Epithelial cell of proximal tubule (primary cell): ENCODE results near the gene HTRA2. TPM values are rescaled to one million over a fixed set of nuclear protein-coding genes. Genes with fewer than 3 reads are reported as not detected.

Experiments used
- DNase-seq: peaks from one replicate; pipeline ENCODE4 v3.0.0-alpha.2; 2011; ENCODE audit warnings: low read depth
- H3K4me3 ChIP-seq: 2 replicates; pipeline ENCODE4 v1.5.1; 2011; ENCODE audit warnings: low read depth, mild to moderate bottlenecking, low read length
- CTCF ChIP-seq: conservative IDR thresholded peaks from 2 replicates; pipeline ENCODE4 v1.5.1; 2012; ENCODE audit warnings: low read depth, mild to moderate bottlenecking, low read length
- total RNA-seq: library from RNA; depleted of rRNA; stranded (reverse); fragments of >200 nt; gene quantifications from 2 replicates; pipeline ENCODE4 v1.2.3, GENCODE V29; 2015

Gene HTRA2
- total RNA-seq, 1 donor from 2014 or later = 25.1 TPM

- H3K4me3 ChIP-seq = peak overlapping the region; percentile 47
- no peak for DNase-seq
- no peak for TF ChIP-seq CTCF
These were observed 31.8 kb upstream of the HTRA2 start for GRCh38 chr2:74497777-74498499.

DNA sequence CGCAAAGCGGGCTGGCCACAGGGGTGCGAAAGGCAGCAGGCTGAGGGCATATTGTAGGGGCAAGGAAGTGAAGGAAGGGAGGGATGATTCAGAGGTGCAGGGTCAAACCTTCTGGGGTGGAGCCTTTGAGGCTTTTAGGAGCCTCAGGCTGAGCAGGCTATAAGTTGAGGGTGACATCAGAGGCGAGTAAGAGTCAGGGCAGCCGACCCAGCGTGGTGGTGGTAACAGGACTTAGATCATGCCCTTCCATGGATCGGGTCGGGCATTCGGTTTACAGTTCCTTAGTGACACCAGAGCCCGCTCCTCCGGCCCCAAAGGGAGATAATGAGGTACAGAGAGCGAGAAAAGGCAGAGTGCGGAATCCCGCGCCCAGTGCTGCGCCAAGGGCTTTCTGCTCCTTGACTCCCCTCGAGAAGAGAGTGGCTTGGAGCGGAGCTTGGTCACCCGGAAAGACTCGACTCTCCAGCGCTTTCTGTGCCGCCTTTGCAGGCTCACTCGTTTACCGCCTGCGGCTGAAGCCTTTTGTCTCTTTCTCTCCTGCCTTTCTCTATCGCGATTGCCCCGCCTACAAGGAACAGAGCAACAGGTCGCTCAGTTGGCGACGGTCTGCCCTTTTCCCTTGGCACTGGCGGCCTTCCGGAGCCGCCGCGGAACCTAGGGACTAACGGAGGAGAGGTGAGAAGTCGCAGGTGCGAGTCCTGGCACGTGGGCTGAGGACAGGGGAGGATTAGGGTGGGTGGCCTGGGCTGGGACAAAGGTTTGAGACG is 31.1 kb upstream of the HTRA2 start:
- H3K4me3 ChIP-seq = peak overlapping the region; percentile 47
- no peak for TF ChIP-seq CTCF
- no peak for DNase-seq

DNA sequence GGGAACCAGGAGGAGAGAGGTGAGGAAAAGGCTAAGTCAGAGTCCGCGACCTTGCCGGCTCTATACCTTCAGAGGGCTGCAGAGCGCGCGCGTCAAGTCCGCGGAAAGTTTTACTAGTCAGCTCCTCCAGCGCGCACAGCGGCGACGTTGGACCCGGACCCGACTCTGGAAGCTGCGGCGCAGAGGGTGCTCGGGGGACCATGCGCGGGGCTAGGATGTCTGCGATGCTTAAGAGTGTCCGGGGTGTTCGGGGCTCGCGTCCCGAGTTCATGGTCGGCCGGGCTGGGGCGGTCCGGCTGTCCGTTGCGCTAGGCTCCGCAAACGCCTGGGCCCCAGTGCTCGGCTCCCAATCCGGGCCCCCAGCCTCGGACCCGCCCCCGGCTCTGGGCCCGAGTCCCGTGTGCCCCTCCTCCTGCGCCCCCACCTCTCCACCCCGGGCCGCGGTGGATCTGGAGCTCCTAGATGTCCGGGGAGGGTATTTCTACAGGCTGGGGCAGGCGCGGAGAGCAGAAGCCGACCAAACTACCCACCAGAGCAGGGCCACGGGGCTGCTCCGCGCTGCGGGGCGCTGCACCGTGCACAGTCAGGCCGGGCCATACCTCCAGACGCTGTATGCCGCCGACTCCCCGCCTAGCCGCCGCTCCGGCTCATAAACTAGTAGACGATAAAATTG is 30.3 kb upstream of the HTRA2 start, which contains the start of gene LBX2:
TSS of gene LBX2 (minus strand) at position 337 of the 673 bp plus-strand sequence. CDS start at position 271, 66 bp downstream.
- no peak for DNase-seq
- H3K4me3 ChIP-seq = peak within 1 kb of the TSS; percentile 47
- no peak for TF ChIP-seq CTCF

DNA sequence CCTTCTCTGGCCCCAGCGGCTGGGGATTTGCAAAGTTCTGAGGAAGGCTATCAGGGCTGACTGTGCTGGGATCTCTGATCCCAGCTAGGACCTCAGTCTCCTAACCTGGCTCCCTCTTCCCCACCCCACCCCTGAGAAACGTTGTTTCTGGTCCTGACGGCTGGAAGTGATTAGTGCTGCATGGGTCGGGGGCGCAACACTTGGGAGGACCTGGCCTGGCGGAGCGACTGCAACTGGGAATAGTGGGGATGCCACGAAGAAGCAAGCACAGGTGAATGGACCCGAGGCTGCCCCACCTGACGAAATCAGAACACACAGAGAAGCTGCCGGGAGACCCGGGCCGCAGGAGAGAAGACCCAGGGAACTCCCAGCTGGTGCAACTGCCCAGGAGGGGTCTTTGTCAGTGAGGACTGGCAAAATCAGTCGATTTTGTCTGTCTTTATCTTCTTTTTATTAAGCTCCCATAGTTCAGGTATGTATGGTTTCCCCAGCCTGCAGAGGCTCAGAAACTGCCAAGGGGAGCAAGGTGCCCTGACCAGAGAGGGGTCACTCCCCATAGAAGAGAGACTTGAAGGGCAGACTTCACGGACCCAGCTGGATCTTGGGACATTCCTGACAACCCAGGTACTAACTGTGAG is 29.7 kb upstream of the HTRA2 start:
- no peak for TF ChIP-seq CTCF
- H3K4me3 ChIP-seq = peak overlapping the region; percentile 47
- DNase-seq = no peak

GRCh38 chr2:74500578-74500946 is 29.2 kb upstream of the HTRA2 start:
- TF ChIP-seq CTCF = no peak
- no peak for DNase-seq
- H3K4me3 ChIP-seq = no peak overlapping the region

DNA sequence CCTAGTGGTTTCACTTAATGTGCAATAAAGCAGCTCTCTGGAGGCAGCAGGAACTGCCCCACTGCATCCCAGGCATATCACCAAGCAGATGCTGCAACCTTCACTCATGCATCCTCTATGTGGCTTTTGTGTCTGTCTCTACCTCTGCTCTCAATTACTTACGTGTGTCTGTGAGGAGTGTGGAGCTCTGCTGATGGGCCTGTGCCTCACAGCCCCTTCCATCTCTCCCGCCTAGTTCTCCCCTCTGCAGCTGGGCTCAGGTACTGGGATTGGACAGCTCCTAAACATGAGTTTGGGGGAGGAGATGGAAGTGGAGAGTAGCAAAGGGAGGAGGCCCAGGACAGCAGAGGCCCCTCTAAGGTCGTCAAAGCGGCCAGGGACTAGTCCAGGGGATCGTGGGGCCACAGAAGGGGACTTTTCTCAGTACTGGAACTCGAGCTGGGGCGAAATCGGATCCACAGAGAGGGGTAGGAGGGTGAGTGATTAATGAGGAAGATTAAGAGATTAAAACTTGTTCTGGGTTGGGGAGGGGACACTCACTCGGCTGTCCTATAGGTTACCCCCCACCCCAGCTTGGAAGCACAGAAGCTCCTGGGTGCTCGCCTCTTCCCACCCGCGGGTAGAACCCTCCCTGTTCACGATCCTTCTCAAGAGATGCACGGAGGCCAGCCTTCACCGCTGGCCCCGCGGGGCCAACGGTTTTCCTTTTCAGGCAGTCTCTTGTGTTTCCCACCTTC is 28.2 kb upstream of the HTRA2 start:
- no peak for DNase-seq
- peak overlapping the region; percentile 94 for H3K4me3 ChIP-seq
- TF ChIP-seq CTCF = no peak
